Measurements from ENCODE around the gene ZNF354C. TPM values are rescaled to one million over a fixed set of nuclear protein-coding genes. Genes with fewer than 3 reads are reported as not detected.

Gene ZNF354C
- total RNA-seq, 1 experiment from 2014 or later = 0.07 TPM

DNA sequence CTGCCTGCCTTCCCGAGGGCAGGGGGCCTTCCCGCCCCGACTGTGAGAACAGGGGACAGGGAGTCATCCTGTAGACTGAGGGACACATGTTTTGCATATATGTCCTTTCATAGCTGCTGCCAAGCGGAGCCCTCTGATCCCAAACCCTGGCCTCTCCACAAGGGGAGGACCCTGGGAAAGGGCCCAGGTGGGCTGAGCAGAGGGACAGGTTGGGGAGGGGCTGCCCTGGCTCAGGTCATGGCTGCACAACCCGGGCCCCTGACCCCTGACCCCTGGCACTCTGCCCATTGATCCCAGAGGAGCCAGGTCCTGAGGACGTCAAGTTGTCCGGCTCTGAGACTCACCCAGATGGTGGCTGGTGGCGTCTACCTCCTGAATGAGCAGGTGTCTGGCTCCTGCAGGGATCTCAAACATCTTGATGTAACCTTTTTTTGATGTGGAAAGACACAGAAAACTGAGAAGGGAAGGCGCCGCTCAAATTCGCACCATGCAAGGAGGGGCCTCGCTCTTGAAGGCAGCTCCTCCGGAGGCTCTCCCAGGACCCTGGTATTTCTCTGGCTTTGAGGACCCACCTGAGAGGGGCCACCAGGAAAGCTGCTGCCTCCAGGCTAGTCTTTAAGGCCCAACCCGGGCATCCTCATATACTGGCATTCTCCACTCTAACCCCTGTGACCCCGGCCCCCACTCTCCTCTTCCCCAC is 71.9 kb downstream of the ZNF354C start:
- Histone ChIP-seq H3K36me3 (ENCODE audit: control insufficient read depth in 1 of 2, insufficient read depth in 2 of 2, low read length in 2 of 2) (no peaks in the 10 kb centered on the region), H3K4me3 (replicated peaks in 1 of 2; ENCODE audit: low read depth in 1 of 2, low read length in 2 of 2) (no peak overlapping the region), H3K79me2 (ENCODE audit: insufficient read depth, low read length) (no peaks in the 10 kb centered on the region), H3K27ac (ENCODE audit: low read depth, low read length) (no peak overlapping the region), H3K4me2 (ENCODE audit: low read length) (no peak overlapping the region), H3K9me2 (ENCODE audit: insufficient read depth) (no peaks in the 10 kb centered on the region), H3K4me1 (ENCODE audit: control insufficient read depth in 1 of 2, insufficient read depth in 2 of 2, low read length in 2 of 2) (no peaks in the 10 kb centered on the region), H3K27me3 (ENCODE audit: insufficient read depth, low read length) (no peaks in the 10 kb centered on the region), H3K9ac (ENCODE audit: low read length) (no peak overlapping the region), H2AFZ (ENCODE audit: low read depth, low read length, poor library complexity, severe bottlenecking) (no peak overlapping the region), H4K20me1 (ENCODE audit: insufficient read depth) (no peaks in the 10 kb centered on the region), H3K9me3 (ENCODE audit: control insufficient read depth in 1 of 2, insufficient read depth in 1 of 2, low read depth in 1 of 2, low read length in 2 of 2) (no peaks in the 10 kb centered on the region)
- DNase-seq (ENCODE audit: low read depth, low spot score) = no peak
- TF ChIP-seq MAX (IDR thresholded peaks at IDR 0.05) (no peak), ZNF274 (IDR thresholded peaks at IDR 0.05; ENCODE audit: low read depth, low read length) (no peak), TCF7L2 (IDR thresholded peaks at IDR 0.05; ENCODE audit: borderline replicate concordance, extremely low read depth, insufficient read depth, insufficient read length) (no peak), ZFX (IDR thresholded peaks at IDR 0.05) (no peak), SP1 (IDR thresholded peaks at IDR 0.05; ENCODE audit: low read depth) (no peak), POLR2AphosphoS5 (IDR thresholded peaks at IDR 0.05; ENCODE audit: low read depth, low read length) (no peak), RAD21 (IDR thresholded peaks at IDR 0.05; ENCODE audit: low read depth) (no peak), FOSL1 (IDR thresholded peaks at IDR 0.05; ENCODE audit: low read depth) (no peak), EZH2 (IDR thresholded peaks at IDR 0.05) (no peak), JUND (IDR thresholded peaks at IDR 0.05) (no peak), ELF1 (IDR thresholded peaks at IDR 0.05; ENCODE audit: borderline replicate concordance, low read depth) (no peak), CBX3 (IDR thresholded peaks at IDR 0.05; ENCODE audit: low read depth) (no peak), ZBTB33 (IDR thresholded peaks at IDR 0.05; ENCODE audit: extremely low read depth, insufficient replicate concordance, low read length) (no peak), CEBPB (IDR thresholded peaks at IDR 0.05; ENCODE audit: low read depth) (no peak), EGR1 (IDR thresholded peaks at IDR 0.05; ENCODE audit: low read depth) (no peak), SRF (IDR thresholded peaks at IDR 0.05; ENCODE audit: low read depth) (no peak)
- TF ChIP-seq, protein P1, sequence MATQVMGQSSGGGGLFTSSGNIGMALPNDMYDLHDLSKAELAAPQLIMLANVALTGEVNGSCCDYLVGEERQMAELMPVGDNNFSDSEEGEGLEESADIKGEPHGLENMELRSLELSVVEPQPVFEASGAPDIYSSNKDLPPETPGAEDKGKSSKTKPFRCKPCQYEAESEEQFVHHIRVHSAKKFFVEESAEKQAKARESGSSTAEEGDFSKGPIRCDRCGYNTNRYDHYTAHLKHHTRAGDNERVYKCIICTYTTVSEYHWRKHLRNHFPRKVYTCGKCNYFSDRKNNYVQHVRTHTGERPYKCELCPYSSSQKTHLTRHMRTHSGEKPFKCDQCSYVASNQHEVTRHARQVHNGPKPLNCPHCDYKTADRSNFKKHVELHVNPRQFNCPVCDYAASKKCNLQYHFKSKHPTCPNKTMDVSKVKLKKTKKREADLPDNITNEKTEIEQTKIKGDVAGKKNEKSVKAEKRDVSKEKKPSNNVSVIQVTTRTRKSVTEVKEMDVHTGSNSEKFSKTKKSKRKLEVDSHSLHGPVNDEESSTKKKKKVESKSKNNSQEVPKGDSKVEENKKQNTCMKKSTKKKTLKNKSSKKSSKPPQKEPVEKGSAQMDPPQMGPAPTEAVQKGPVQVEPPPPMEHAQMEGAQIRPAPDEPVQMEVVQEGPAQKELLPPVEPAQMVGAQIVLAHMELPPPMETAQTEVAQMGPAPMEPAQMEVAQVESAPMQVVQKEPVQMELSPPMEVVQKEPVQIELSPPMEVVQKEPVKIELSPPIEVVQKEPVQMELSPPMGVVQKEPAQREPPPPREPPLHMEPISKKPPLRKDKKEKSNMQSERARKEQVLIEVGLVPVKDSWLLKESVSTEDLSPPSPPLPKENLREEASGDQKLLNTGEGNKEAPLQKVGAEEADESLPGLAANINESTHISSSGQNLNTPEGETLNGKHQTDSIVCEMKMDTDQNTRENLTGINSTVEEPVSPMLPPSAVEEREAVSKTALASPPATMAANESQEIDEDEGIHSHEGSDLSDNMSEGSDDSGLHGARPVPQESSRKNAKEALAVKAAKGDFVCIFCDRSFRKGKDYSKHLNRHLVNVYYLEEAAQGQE (IDR thresholded peaks at IDR 0.05; ENCODE audit: low read depth) = no peak
- TF ChIP-seq, protein P2, sequence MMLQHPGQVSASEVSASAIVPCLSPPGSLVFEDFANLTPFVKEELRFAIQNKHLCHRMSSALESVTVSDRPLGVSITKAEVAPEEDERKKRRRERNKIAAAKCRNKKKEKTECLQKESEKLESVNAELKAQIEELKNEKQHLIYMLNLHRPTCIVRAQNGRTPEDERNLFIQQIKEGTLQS (IDR thresholded peaks at IDR 0.05) = no peak
- TF ChIP-seq, protein P3, sequence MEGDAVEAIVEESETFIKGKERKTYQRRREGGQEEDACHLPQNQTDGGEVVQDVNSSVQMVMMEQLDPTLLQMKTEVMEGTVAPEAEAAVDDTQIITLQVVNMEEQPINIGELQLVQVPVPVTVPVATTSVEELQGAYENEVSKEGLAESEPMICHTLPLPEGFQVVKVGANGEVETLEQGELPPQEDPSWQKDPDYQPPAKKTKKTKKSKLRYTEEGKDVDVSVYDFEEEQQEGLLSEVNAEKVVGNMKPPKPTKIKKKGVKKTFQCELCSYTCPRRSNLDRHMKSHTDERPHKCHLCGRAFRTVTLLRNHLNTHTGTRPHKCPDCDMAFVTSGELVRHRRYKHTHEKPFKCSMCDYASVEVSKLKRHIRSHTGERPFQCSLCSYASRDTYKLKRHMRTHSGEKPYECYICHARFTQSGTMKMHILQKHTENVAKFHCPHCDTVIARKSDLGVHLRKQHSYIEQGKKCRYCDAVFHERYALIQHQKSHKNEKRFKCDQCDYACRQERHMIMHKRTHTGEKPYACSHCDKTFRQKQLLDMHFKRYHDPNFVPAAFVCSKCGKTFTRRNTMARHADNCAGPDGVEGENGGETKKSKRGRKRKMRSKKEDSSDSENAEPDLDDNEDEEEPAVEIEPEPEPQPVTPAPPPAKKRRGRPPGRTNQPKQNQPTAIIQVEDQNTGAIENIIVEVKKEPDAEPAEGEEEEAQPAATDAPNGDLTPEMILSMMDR (IDR thresholded peaks at IDR 0.05 in 2 of 3, conservative IDR thresholded peaks at IDR 0.05 in 1 of 3; ENCODE audit: borderline replicate concordance in 1 of 3, insufficient read depth in 1 of 3, low read depth in 2 of 3, low read length in 2 of 3) = no peak
- intact Hi-C loops (cut with micrococcal nuclease) = no loop called here
- POLR2A ChIA-PET = no interaction called here
- RAD21 ChIA-PET (ENCODE audit: low non-redundant PET in 1 of 2, low total read pairs in 2 of 2, uncharacterized antibody in 2 of 2, unreplicated experiment in 2 of 2) = interaction anchor here in 1 of 2 experiments (0.5 kb wide), 1 partner anchor 300 kb away, joined by 4 read pairs; no protein-coding TSS in a partner anchor
- CTCF ChIA-PET = no interaction called here
- no peak for ATAC-seq
- no TSS peak for BruUV-seq (replicated peaks)
